ENCODE results near the gene STRA6. TPM values are rescaled to one million over a fixed set of nuclear protein-coding genes. Genes with fewer than 3 reads are reported as not detected.

The STRA6 gene
- polyA plus RNA-seq, 2 of the 4 experiments (the other 2 are of a cell fraction) = 35.0 to 70.2 TPM

DNA sequence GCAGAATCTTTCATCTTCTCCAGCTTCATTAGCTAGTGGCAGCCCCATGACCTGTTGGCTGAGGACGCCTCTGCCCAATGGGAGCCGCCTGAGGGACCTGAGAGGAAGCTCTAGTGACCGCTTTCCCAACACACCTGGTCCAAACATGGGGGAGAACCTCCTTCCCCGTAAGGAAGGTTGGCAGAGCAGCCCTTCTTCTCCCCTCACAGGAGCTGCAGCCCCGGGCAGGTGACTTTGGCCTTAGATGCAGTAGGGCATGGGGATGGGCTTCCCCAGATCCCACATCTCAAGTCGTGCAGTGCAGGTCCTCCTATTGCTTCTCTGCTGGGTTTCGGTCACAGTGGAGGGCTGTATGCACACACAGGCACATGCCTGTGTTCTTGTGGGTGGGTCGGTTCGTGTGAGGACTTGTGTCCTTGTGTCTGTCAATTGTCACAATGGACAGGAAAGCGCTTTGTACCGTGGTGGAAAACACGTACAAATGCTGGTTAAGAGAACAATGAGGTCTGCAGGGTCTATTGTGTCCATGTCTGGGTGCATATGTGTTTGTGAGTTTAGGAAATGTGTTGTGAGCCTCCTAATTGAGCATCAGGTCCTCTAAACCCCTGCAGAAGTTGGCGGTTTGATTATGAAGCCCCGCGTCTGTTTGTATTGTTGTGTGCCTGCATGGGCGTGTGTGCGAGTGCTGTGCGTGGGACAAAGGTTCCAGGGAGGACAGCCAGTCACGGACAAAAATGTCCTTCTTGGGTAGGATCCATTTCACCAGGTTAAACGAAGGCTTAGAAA is 70.8 kb downstream of the STRA6 start:
- ChIA-PET CTCF (interaction anchor here (1.0 to 1.1 kb wide), 2 partner anchors 39 to 78 kb away, joined by 3 read pairs; no protein-coding TSS in a partner anchor), POLR2A (no interaction called here)
- Histone ChIP-seq H3K9me3 (no peaks in the 10 kb centered on the region), H3K4me3 (no peak overlapping the region), H3K4me2 (no peak overlapping the region), H3K27ac (no peak overlapping the region), H3K4me1 (peaks cover 17% of the 10 kb centered on the region; the same call in 2 of the 3 replicates)
- ATAC-seq (no peak), FAIRE-seq (no peak), DNase-seq (ENCODE audit: low read depth in 1 of 2, low spot score in 1 of 2) (no peak)
- TF ChIP-seq KDM5A (IDR thresholded peaks at IDR 0.05) (no peak), NPAS2 (CRISPR knock-in tag; IDR thresholded peaks at IDR 0.05; ENCODE audit: borderline replicate concordance) (no peak), POLR2AphosphoS2 (conservative IDR thresholded peaks at IDR 0.05; ENCODE audit: low read length) (no peak), MYC (IDR thresholded peaks at IDR 0.05; ENCODE audit: borderline replicate concordance, low read length) (no peak), ZFP36 (IDR thresholded peaks at IDR 0.05; ENCODE audit: borderline replicate concordance, partially characterized antibody) (no peak), FOSL2 (IDR thresholded peaks at IDR 0.05) (no peak), FOSL2 (CRISPR knock-in tag; IDR thresholded peaks at IDR 0.05) (no peak), RCOR1 (IDR thresholded peaks at IDR 0.05; ENCODE audit: low read depth, low read length) (no peak)
- 66% methylated on average over 19 of the region's 20 CpGs for WGBS (ENCODE audit: missing lambda C conversion rate)

DNA sequence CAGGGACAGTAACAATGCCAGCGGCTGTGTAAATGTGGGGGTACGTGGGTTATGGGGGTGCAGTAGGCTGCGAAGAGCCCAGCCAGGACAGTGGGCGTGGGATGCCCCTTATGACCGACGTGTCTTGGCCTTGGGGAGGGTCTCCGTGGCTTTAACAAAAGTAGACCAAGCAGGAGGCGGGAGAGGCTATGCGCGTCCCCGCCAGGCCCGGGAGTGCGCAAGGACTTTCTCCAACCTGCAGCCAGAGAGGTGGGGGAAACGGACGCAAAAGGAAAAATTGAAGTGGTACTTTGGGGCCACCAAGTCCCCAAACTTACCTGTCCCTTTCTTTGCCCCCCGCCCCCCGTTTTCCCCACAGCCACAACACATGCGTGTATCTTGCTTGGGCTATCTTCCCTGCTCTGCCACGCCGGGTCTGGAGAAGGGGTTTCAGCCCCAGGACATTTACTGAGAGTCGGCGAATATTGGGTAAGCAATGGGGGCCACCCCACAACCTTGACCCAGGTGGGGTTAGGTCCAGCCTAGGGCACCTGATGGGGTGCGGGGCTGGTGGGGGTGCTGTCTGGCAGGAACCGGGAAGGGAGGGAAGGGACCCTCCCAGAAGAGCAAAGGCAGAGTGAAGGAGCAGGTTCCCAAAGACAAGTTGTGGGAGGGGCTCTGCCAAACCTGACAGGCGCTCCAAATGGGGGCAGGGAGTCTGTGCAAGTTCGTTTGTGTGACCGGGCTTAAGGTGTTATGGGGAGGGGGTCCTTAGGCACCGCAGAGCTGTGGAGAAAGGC is 71.5 kb downstream of the STRA6 start:
- Histone ChIP-seq H3K27ac (no peak overlapping the region; a peak in 1 of 6 replicates), H3K4me1 (peaks cover 14% of the 10 kb centered on the region; the same call in 1 of the 3 replicates), H3K4me2 (peak overlapping the region; percentile 88), H3K9me3 (no peaks in the 10 kb centered on the region), H3K4me3 (no peak overlapping the region; the same call in 2 of the 3 replicates)
- ChIA-PET CTCF (interaction anchor here (0.7 to 1.4 kb wide), 3 partner anchors 114 to 177 kb away, joined by 3 to 5 read pairs (median 4); no protein-coding TSS in a partner anchor), POLR2A (interaction anchor here (1.5 kb wide), 1 partner anchor 43 kb away, joined by 4 read pairs; no protein-coding TSS in a partner anchor)
- no peak for TF ChIP-seq KDM5A (IDR thresholded peaks at IDR 0.05)
- TF ChIP-seq HOXB5 (CRISPR knock-in tag; IDR thresholded peaks at IDR 0.05) = no peak
- no peak for TF ChIP-seq TFCP2L1 (CRISPR knock-in tag; IDR thresholded peaks at IDR 0.05)
- TF ChIP-seq, protein P1, sequence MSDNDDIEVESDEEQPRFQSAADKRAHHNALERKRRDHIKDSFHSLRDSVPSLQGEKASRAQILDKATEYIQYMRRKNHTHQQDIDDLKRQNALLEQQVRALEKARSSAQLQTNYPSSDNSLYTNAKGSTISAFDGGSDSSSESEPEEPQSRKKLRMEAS (IDR thresholded peaks at IDR 0.05) = no peak
- TF ChIP-seq RARB (CRISPR knock-in tag; IDR thresholded peaks at IDR 0.05) = no peak
- no peak for TF ChIP-seq CEBPB (IDR thresholded peaks at IDR 0.05)
- TF ChIP-seq RNF2 (IDR thresholded peaks at IDR 0.05; ENCODE audit: borderline replicate concordance, low read depth) = no peak
- TF ChIP-seq, protein P2, sequence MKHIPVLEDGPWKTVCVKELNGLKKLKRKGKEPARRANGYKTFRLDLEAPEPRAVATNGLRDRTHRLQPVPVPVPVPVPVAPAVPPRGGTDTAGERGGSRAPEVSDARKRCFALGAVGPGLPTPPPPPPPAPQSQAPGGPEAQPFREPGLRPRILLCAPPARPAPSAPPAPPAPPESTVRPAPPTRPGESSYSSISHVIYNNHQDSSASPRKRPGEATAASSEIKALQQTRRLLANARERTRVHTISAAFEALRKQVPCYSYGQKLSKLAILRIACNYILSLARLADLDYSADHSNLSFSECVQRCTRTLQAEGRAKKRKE (CRISPR knock-in tag; IDR thresholded peaks at IDR 0.05; ENCODE audit: low read depth) = no peak
- no peak for TF ChIP-seq CHD2 (IDR thresholded peaks at IDR 0.05; ENCODE audit: low read length, partially characterized antibody)
- no peak for TF ChIP-seq CBX8 (IDR thresholded peaks at IDR 0.05)
- TF ChIP-seq, protein P3, sequence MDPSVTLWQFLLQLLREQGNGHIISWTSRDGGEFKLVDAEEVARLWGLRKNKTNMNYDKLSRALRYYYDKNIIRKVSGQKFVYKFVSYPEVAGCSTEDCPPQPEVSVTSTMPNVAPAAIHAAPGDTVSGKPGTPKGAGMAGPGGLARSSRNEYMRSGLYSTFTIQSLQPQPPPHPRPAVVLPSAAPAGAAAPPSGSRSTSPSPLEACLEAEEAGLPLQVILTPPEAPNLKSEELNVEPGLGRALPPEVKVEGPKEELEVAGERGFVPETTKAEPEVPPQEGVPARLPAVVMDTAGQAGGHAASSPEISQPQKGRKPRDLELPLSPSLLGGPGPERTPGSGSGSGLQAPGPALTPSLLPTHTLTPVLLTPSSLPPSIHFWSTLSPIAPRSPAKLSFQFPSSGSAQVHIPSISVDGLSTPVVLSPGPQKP (IDR thresholded peaks at IDR 0.05; ENCODE audit: low read depth, low read length) = no peak
- TF ChIP-seq, protein P4, sequence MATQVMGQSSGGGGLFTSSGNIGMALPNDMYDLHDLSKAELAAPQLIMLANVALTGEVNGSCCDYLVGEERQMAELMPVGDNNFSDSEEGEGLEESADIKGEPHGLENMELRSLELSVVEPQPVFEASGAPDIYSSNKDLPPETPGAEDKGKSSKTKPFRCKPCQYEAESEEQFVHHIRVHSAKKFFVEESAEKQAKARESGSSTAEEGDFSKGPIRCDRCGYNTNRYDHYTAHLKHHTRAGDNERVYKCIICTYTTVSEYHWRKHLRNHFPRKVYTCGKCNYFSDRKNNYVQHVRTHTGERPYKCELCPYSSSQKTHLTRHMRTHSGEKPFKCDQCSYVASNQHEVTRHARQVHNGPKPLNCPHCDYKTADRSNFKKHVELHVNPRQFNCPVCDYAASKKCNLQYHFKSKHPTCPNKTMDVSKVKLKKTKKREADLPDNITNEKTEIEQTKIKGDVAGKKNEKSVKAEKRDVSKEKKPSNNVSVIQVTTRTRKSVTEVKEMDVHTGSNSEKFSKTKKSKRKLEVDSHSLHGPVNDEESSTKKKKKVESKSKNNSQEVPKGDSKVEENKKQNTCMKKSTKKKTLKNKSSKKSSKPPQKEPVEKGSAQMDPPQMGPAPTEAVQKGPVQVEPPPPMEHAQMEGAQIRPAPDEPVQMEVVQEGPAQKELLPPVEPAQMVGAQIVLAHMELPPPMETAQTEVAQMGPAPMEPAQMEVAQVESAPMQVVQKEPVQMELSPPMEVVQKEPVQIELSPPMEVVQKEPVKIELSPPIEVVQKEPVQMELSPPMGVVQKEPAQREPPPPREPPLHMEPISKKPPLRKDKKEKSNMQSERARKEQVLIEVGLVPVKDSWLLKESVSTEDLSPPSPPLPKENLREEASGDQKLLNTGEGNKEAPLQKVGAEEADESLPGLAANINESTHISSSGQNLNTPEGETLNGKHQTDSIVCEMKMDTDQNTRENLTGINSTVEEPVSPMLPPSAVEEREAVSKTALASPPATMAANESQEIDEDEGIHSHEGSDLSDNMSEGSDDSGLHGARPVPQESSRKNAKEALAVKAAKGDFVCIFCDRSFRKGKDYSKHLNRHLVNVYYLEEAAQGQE (IDR thresholded peaks at IDR 0.05) = no peak
- no peak for TF ChIP-seq POLR2AphosphoS2 (conservative IDR thresholded peaks at IDR 0.05; ENCODE audit: low read length)
- TF ChIP-seq MAFK (IDR thresholded peaks at IDR 0.05; ENCODE audit: partially characterized antibody) = no peak
- no peak for TF ChIP-seq RFX5 (IDR thresholded peaks at IDR 0.05)
- no peak for TF ChIP-seq TP53 (CRISPR knock-in tag; IDR thresholded peaks at IDR 0.05)
- no peak for TF ChIP-seq ZC3H11A (IDR thresholded peaks at IDR 0.05)
- TF ChIP-seq, protein P5, sequence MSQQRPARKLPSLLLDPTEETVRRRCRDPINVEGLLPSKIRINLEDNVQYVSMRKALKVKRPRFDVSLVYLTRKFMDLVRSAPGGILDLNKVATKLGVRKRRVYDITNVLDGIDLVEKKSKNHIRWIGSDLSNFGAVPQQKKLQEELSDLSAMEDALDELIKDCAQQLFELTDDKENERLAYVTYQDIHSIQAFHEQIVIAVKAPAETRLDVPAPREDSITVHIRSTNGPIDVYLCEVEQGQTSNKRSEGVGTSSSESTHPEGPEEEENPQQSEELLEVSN (IDR thresholded peaks at IDR 0.05; ENCODE audit: borderline replicate concordance, low read depth) = no peak
- FAIRE-seq = no peak
- ATAC-seq = no peak
- DNase-seq (ENCODE audit: low read depth in 1 of 2, low spot score in 1 of 2) = no peak
- WGBS (ENCODE audit: missing lambda C conversion rate) = 56% methylated on average over 23 of the region's 28 CpGs
